Measurements from ENCODE around the gene PLB1.

The PLB1 gene

GRCh38 chr2:28666496-28667184 is 170.8 kb downstream of the PLB1 start:
- TF ChIP-seq, protein P1, sequence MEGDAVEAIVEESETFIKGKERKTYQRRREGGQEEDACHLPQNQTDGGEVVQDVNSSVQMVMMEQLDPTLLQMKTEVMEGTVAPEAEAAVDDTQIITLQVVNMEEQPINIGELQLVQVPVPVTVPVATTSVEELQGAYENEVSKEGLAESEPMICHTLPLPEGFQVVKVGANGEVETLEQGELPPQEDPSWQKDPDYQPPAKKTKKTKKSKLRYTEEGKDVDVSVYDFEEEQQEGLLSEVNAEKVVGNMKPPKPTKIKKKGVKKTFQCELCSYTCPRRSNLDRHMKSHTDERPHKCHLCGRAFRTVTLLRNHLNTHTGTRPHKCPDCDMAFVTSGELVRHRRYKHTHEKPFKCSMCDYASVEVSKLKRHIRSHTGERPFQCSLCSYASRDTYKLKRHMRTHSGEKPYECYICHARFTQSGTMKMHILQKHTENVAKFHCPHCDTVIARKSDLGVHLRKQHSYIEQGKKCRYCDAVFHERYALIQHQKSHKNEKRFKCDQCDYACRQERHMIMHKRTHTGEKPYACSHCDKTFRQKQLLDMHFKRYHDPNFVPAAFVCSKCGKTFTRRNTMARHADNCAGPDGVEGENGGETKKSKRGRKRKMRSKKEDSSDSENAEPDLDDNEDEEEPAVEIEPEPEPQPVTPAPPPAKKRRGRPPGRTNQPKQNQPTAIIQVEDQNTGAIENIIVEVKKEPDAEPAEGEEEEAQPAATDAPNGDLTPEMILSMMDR (IDR thresholded peaks at IDR 0.05; ENCODE audit: control insufficient read depth, extremely low read depth, insufficient read depth): no peak
- no peak overlapping the region for H3K4me3 ChIP-seq (ENCODE audit: low read depth, low read length)
- DNase-seq (ENCODE audit: low read depth): no peak

- TF ChIP-seq, protein P1 (IDR thresholded peaks at IDR 0.05; ENCODE audit: control insufficient read depth, extremely low read depth, insufficient read depth): no peak
- no peak for DNase-seq (ENCODE audit: low read depth)
- no peak overlapping the region for H3K4me3 ChIP-seq (ENCODE audit: low read depth, low read length)
Measured at GRCh38 chr2:28667261-28667660, 171.4 kb downstream of the PLB1 start.

DNA sequence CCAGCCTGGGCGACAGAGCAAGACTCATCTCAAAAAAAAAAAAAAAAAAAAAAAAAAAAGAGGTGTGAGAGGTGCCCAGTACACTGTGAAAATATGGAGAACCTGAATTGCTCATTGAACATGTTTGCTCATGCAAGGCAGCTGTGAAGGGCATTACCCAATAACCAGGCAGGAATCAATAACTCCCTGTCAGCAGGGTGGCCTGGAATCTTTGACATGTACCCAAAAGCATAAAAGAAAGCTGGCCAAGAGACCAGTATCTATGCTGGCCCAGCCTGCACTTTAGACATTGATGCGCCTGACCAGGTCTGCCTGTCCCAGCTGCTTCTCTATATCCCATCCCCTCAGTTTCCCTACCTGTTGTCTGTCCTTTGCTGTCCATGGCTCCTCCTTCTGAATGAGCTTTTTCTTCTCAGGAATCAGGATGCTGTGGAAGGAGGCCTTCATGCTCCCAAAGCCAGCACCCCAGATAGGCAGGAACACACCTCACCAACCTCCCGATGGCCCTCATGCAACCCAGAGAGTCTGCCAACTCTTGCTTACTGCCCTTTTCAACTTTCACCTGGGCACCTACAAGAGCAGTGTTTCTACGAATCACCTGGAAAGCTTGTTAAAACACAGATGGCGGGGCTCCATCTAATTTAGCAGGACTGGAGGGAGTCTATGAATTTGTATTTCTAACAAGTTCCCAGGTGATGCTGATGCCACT is 172.4 kb downstream of the PLB1 start:
- TF ChIP-seq, protein P1 (IDR thresholded peaks at IDR 0.05; ENCODE audit: control insufficient read depth, extremely low read depth, insufficient read depth): no peak
- no peak overlapping the region for H3K4me3 ChIP-seq (ENCODE audit: low read depth, low read length)
- DNase-seq (ENCODE audit: low read depth): no peak

DNA sequence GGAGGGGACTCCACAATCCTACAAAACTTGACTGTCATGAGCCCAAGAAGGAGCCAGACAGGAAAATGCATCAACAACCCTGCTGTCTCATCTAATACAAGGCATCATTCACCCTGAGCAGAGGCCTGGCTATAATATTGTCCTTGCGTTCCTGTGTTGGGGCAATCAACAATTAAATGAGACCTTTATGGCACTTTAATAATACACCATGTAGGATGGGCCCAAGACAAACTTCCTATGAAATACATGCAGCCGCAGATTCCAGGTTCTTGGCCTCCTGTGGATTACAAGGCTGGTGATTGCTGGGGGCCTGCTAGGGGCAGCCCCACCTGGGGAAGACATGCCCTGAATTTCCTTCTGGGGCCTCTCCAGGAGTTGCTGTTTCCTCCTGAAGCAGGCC is 173.0 kb downstream of the PLB1 start:
- no peak for DNase-seq (ENCODE audit: low read depth)
- TF ChIP-seq, protein P1 (IDR thresholded peaks at IDR 0.05; ENCODE audit: control insufficient read depth, extremely low read depth, insufficient read depth): no peak
- H3K4me3 ChIP-seq (ENCODE audit: low read depth, low read length): no peak overlapping the region

DNA sequence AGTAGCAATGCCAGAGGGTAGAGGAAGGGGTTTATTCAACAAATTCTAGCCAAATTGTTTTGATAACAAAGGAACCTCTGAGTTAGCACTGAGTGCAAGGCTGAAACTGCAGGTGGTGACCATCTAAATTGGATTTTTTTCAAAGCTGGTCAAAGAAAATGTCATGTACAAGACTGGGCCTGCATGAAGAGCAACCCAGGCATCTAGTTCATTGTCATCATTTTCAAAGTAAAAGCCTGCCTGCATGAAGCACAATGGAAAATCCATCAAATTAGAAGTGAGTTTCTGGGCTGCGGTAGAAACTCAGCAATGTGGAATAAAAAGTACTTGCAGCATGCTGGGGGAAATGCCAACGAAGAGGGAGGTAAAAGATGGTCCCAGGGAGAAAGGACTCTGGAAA is 175.0 kb downstream of the PLB1 start:
- TF ChIP-seq, protein P1 (IDR thresholded peaks at IDR 0.05; ENCODE audit: control insufficient read depth, extremely low read depth, insufficient read depth): no peak
- DNase-seq (ENCODE audit: low read depth): no peak
- H3K4me3 ChIP-seq (ENCODE audit: low read depth, low read length): no peak overlapping the region

DNA sequence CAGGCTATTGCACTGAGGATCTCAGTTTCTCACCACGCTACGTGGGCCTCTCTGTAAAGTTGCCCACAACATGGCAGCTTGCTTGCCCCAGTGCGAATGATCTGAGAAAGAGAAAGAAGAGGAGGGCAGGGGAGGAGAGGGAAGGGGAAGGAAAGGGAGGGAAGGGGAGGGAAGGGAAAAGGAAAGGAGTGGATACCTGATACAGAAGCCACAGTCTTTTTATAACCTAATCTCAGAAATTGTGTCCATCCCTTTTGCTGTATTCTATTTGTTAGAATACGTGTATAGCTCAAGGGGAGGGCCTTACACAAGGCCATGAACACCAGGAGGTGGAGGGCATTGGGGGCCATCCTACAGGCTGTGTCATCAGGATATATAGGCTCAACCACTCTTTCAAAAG is 177.5 kb downstream of the PLB1 start:
- no peak for DNase-seq (ENCODE audit: low read depth)
- H3K4me3 ChIP-seq (ENCODE audit: low read depth, low read length): no peak overlapping the region
- TF ChIP-seq, protein P1 (IDR thresholded peaks at IDR 0.05; ENCODE audit: control insufficient read depth, extremely low read depth, insufficient read depth): no peak

Measured in LNCaP clone FGC (cell line).